Trophoblast cell (in vitro differentiated cells and primary cell): ENCODE results near the gene FRMD5.
A peak's percentile ranks its signal among the peaks of the same experiment; 100 is the strongest.

ENCODE experiments used
- DNase-seq, 2 donors: peaks; one replicate each; pipeline ENCODE4 v3.0.0-alpha.2; 2016
- H2AFZ ChIP-seq: 2 replicates; pipeline ENCODE4 v1.6.1; 2013; ENCODE audit warnings: low read length, moderate library complexity, mild to moderate bottlenecking; ENCODE audit not compliant: insufficient read depth, poor library complexity
- H2AK5ac ChIP-seq: 2 replicates; pipeline ENCODE4 v1.6.1; 2013; ENCODE audit warnings: mild to moderate bottlenecking, low read length
- H2BK120ac ChIP-seq: 2 replicates; pipeline ENCODE4 v1.6.1; 2013; ENCODE audit warnings: low read length, mild to moderate bottlenecking, moderate library complexity; ENCODE audit not compliant: insufficient read depth, poor library complexity
- H2BK12ac ChIP-seq: 2 replicates; pipeline ENCODE4 v1.6.1; 2013; ENCODE audit warnings: mild to moderate bottlenecking, low read length, moderate library complexity
- H2BK5ac ChIP-seq: 2 replicates; pipeline ENCODE4 v1.6.1; 2013; ENCODE audit warnings: low read length, low read depth, moderate library complexity, mild to moderate bottlenecking; ENCODE audit not compliant: poor library complexity
- H3K14ac ChIP-seq: 2 replicates; pipeline ENCODE4 v1.6.1; 2013; ENCODE audit warnings: mild to moderate bottlenecking, low read length
- H3K18ac ChIP-seq: 2 replicates; pipeline ENCODE4 v1.6.1; 2013; ENCODE audit warnings: mild to moderate bottlenecking, low read length
- H3K23ac ChIP-seq: 2 replicates; pipeline ENCODE4 v1.6.1; 2013; ENCODE audit warnings: low read length
- H3K27ac ChIP-seq: 2 replicates; pipeline ENCODE4 v1.5.1; 2013; ENCODE audit warnings: low read depth, mild to moderate bottlenecking, inconsistent platforms, low read length, moderate library complexity
- H3K27me3 ChIP-seq: 2 replicates; pipeline ENCODE4 v1.6.1; 2013; ENCODE audit warnings: inconsistent platforms, mild to moderate bottlenecking, low read length, moderate library complexity; ENCODE audit not compliant: insufficient read depth
- H3K36me3 ChIP-seq, 2 experiments: 1 replicate in 1 of 2; 2 replicates in 1 of 2; pipeline ENCODE4 v1.6.1; 2013; ENCODE audit warnings: low read length in 2 of 2, mild to moderate bottlenecking in 2 of 2, moderate library complexity in 1 of 2; ENCODE audit not compliant: insufficient read depth in 2 of 2, control insufficient read depth in 1 of 2
- H3K4ac ChIP-seq: 2 replicates; pipeline ENCODE4 v1.6.1; 2013; ENCODE audit warnings: low read depth, mild to moderate bottlenecking, low read length, moderate library complexity
- H3K4me1 ChIP-seq, 2 experiments: 1 replicate in 1 of 2; 2 replicates in 1 of 2; pipeline ENCODE4 v1.6.1; 2013; ENCODE audit warnings: low read length in 2 of 2, mild to moderate bottlenecking in 2 of 2, moderate library complexity in 1 of 2; ENCODE audit not compliant: insufficient read depth in 2 of 2, control insufficient read depth in 1 of 2
- H3K4me2 ChIP-seq: 2 replicates; pipeline ENCODE4 v1.6.1; 2013; ENCODE audit warnings: inconsistent platforms, mild to moderate bottlenecking, low read length, moderate library complexity
- H3K4me3 ChIP-seq: 2 replicates; pipeline ENCODE4 v1.5.1; 2013; ENCODE audit warnings: mild to moderate bottlenecking, low read depth, low read length, inconsistent platforms
- H3K79me1 ChIP-seq: one replicate; pipeline ENCODE4 v1.6.1; 2013; ENCODE audit warnings: low read length
- H3K79me2 ChIP-seq: 2 replicates; pipeline ENCODE4 v1.6.1; 2013; ENCODE audit warnings: low read length, mild to moderate bottlenecking; ENCODE audit not compliant: control insufficient read depth, insufficient read depth, poor library complexity
- H3K9ac ChIP-seq: 2 replicates; pipeline ENCODE4 v1.6.1; 2013; ENCODE audit warnings: mild to moderate bottlenecking, low read length
- H3K9me3 ChIP-seq: 2 replicates; pipeline ENCODE4 v1.6.1; 2013; ENCODE audit warnings: low read depth, mild to moderate bottlenecking, control low read depth, inconsistent platforms, low read length; ENCODE audit not compliant: insufficient read depth
- H4K12ac ChIP-seq: 2 replicates; pipeline ENCODE4 v1.6.1; 2013; ENCODE audit warnings: low read depth, mild to moderate bottlenecking, low read length, moderate library complexity
- H4K8ac ChIP-seq: 2 replicates; pipeline ENCODE4 v1.6.1; 2013; ENCODE audit warnings: low read depth, mild to moderate bottlenecking, low read length, moderate library complexity
- H4K91ac ChIP-seq: one replicate; pipeline ENCODE4 v1.6.1; 2013; ENCODE audit warnings: low read depth, mild to moderate bottlenecking, low read length, moderate library complexity
- WGBS: extraction: QIAGEN DNeasy Blood & Tissue Kit; methylation state at CpG from one replicate; pipeline ENCODE4 v1.1.7; 2013; ENCODE audit warnings: missing lambda C conversion rate; ENCODE audit not compliant: insufficient read length, insufficient coverage; ENCODE audit errors: extremely low coverage; 5-methylcytosine and 5-hydroxymethylcytosine counted together

Gene FRMD5

GRCh38 chr15:43989938-43990337, 205.1 kb downstream of the FRMD5 start:
- Histone ChIP-seq H2AFZ (no peak overlapping the region), H3K4me2 (no peak overlapping the region), H2BK12ac (no peak overlapping the region), H3K27me3 (no peaks in the 10 kb centered on the region), H3K36me3 (no peaks in the 10 kb centered on the region), H3K4me1 (no peaks in the 10 kb centered on the region), H2BK120ac (no peak overlapping the region), H3K18ac (no peak overlapping the region), H2BK5ac (no peak overlapping the region), H4K91ac (no peak overlapping the region), H3K79me2 (no peaks in the 10 kb centered on the region), H3K79me1 (no peaks in the 10 kb centered on the region), H3K9ac (no peak overlapping the region), H2AK5ac (no peak overlapping the region), H3K9me3 (peaks cover 6% of the 10 kb centered on the region), H3K4me3 (no peak overlapping the region), H3K23ac (no peak overlapping the region), H3K27ac (no peak overlapping the region), H3K4ac (no peak overlapping the region), H3K14ac (no peak overlapping the region), H4K12ac (no peak overlapping the region), H4K8ac (no peak overlapping the region)
- DNase-seq = no peak
- no CpG with 5 or more reads among the region's 15 CpGs for WGBS

GRCh38 chr15:43988900-43989299, 206.2 kb downstream of the FRMD5 start:
- Histone ChIP-seq H3K27me3 (no peaks in the 10 kb centered on the region), H4K12ac (no peak overlapping the region), H3K9me3 (peaks cover 6% of the 10 kb centered on the region), H3K27ac (no peak overlapping the region), H3K18ac (no peak overlapping the region), H3K4me1 (no peaks in the 10 kb centered on the region), H2BK5ac (no peak overlapping the region), H3K4me2 (no peak overlapping the region), H3K14ac (no peak overlapping the region), H2AFZ (no peak overlapping the region), H3K4ac (no peak overlapping the region), H3K36me3 (no peaks in the 10 kb centered on the region), H3K4me3 (peak overlapping the region; percentile 42), H4K8ac (no peak overlapping the region), H2BK12ac (no peak overlapping the region), H3K9ac (no peak overlapping the region), H3K79me1 (no peaks in the 10 kb centered on the region), H2AK5ac (no peak overlapping the region), H3K23ac (no peak overlapping the region), H3K79me2 (no peaks in the 10 kb centered on the region), H4K91ac (no peak overlapping the region), H2BK120ac (no peak overlapping the region)
- no peak for DNase-seq
- no CpG with 5 or more reads among the region's 13 CpGs for WGBS

- H3K36me3 ChIP-seq = no peaks in the 10 kb centered on the region
- peaks cover 6% of the 10 kb centered on the region for H3K9me3 ChIP-seq
- H3K18ac ChIP-seq = no peak overlapping the region
- no peak overlapping the region for H3K9ac ChIP-seq
- no peak overlapping the region for H4K12ac ChIP-seq
- H3K4me2 ChIP-seq = no peak overlapping the region
- H3K4me1 ChIP-seq = no peaks in the 10 kb centered on the region
- no peaks in the 10 kb centered on the region for H3K79me2 ChIP-seq
- no peaks in the 10 kb centered on the region for H3K27me3 ChIP-seq
- no peak overlapping the region for H3K14ac ChIP-seq
- H2BK12ac ChIP-seq = no peak overlapping the region
- no peak overlapping the region for H4K91ac ChIP-seq
- H3K79me1 ChIP-seq = no peaks in the 10 kb centered on the region
- DNase-seq = no peak
- H4K8ac ChIP-seq = no peak overlapping the region
- H2AFZ ChIP-seq = no peak overlapping the region
- H3K23ac ChIP-seq = no peak overlapping the region
- H3K27ac ChIP-seq = no peak overlapping the region
- H2BK5ac ChIP-seq = no peak overlapping the region
- H2AK5ac ChIP-seq = no peak overlapping the region
- no peak overlapping the region for H2BK120ac ChIP-seq
- no CpG with 5 or more reads among the region's 1 CpG for WGBS
- no peak overlapping the region for H3K4ac ChIP-seq
- no peak overlapping the region for H3K4me3 ChIP-seq
Measured at GRCh38 chr15:43987924-43988323, 207.1 kb downstream of the FRMD5 start.

GRCh38 chr15:43985976-43986680, 208.9 kb downstream of the FRMD5 start:
- Histone ChIP-seq H3K9me3 (peaks cover 6% of the 10 kb centered on the region), H3K36me3 (no peaks in the 10 kb centered on the region), H3K79me1 (no peaks in the 10 kb centered on the region), H2AK5ac (no peak overlapping the region), H3K4me1 (no peaks in the 10 kb centered on the region), H3K18ac (no peak overlapping the region), H3K79me2 (no peaks in the 10 kb centered on the region), H3K27ac (no peak overlapping the region), H3K27me3 (no peaks in the 10 kb centered on the region), H3K14ac (no peak overlapping the region), H4K8ac (no peak overlapping the region), H2BK120ac (no peak overlapping the region), H4K12ac (no peak overlapping the region), H2AFZ (no peak overlapping the region), H2BK12ac (no peak overlapping the region), H3K4me3 (no peak overlapping the region), H3K9ac (no peak overlapping the region), H3K4me2 (no peak overlapping the region), H3K4ac (no peak overlapping the region), H4K91ac (no peak overlapping the region), H2BK5ac (no peak overlapping the region), H3K23ac (no peak overlapping the region)
- no peak for DNase-seq
- WGBS = no CpG with 5 or more reads among the region's 7 CpGs
